ENCODE results near the gene AMDHD2. TPM values are rescaled to one million over a fixed set of nuclear protein-coding genes. Genes with fewer than 3 reads are reported as not detected.

The AMDHD2 gene
- total and polyA plus RNA-seq, 7 donors = 5.4 to 12.6 (median 9.4) TPM

DNA sequence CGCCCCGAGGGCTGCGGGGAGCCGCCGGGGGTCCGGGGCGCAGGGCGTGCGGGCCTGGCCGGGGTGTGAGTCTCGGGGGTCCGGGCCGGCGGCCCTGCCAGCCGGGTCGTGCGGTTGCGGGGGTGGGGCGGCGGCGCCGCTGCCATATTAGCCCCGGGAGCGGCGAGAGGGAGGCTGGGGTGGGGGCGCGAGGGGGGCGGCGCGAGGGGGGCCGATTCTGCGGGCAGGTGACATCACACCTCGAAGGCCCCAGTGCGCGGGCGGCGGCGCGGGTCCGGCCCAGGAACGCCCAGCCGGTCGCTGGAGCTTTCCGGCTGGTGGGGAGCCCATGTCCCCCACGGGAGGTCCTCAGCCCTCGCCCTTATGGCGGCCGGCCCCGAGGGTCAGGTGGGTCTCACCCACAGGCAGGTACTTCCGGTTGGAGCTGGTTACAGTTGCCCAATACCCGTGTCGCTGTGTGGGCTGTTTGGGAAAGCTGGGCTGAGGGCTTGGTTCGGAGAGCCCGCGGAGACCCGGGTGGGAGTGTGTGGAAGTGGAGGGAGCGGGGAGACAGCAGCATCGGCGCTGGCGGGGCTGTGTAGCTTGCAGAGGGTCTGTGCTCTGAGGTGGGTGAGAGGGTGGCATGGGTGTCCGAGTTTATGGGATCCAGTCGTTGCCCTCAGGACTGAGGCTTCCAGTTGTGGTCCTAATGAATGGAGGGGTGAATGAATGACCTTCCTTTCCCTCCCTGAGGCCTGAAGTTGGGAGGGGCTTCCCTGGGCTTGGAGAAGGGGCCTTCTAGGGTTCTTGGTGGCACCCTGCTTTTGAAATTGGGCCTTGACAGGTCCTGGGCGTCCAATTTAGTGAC is 5.6 kb upstream of the AMDHD2 start:
- Histone ChIP-seq H3K9me3 (no peaks in the 10 kb centered on the region), H3K4me1 (peaks cover 46% of the 10 kb centered on the region), H3K27me3 (ENCODE audit: insufficient read depth in 3 of 3, low read length in 2 of 3) (no peaks in the 10 kb centered on the region), H3K36me3 (ENCODE audit: insufficient read depth in 1 of 2, low read depth in 1 of 2) (peaks cover 0 to 7% of the 10 kb centered on the region in 2 donors), H3K27ac (peak overlapping the region; percentile 95), H3K4me3 (peak overlapping the region; percentile 73)
- intact Hi-C loops (cut with DNase I) = no loop called here
- 0 to 1% (median 1%) methylated on average over 29 to 63 of the region's 63 CpGs for WGBS, 3 donors
- TF ChIP-seq, protein P1, sequence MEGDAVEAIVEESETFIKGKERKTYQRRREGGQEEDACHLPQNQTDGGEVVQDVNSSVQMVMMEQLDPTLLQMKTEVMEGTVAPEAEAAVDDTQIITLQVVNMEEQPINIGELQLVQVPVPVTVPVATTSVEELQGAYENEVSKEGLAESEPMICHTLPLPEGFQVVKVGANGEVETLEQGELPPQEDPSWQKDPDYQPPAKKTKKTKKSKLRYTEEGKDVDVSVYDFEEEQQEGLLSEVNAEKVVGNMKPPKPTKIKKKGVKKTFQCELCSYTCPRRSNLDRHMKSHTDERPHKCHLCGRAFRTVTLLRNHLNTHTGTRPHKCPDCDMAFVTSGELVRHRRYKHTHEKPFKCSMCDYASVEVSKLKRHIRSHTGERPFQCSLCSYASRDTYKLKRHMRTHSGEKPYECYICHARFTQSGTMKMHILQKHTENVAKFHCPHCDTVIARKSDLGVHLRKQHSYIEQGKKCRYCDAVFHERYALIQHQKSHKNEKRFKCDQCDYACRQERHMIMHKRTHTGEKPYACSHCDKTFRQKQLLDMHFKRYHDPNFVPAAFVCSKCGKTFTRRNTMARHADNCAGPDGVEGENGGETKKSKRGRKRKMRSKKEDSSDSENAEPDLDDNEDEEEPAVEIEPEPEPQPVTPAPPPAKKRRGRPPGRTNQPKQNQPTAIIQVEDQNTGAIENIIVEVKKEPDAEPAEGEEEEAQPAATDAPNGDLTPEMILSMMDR (IDR thresholded peaks at IDR 0.05) = no peak
- DNase-seq (no peak), ATAC-seq (peak in 2 of 4 donors; percentile 2 to 11)

DNA sequence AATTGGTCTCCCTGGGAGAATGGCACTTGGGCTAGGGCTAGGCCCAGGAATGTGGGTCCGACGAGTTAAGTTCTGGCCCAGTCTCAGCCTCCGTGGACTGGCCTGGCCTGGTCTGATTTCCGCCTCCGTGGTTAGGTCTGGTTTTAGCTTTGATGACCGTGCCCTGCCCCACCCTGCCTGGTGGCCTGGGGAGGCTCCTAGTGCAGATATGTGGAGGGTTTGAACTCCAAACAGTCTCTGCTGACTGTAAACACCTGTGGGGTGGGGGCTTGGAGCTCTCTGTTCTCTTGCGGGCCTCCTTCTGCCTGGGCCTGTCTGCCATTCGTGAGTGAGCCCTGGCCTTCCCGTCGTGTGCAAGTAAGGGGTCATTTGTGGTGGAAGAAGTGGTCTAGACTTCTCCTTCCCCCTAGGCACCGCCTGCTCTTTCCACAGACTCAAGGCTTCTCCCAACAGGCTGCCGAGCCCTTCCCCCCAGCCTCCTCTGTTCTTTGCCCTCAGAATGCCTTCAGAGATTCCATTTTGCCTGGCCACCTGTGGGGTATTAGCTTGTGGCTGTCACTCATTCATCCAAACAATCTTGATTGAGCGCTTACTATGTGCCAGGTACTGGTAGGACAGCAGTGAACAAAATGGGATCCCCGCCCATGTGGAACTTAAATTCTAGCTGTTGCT is 4.9 kb upstream of the AMDHD2 start:
- DNase-seq (peak in 1 of 2 donors; percentile 32), ATAC-seq (peak in 2 of 4 donors; percentile 9 to 21)
- H3K4me1 ChIP-seq = peaks cover 50% of the 10 kb centered on the region
- intact Hi-C loops (cut with DNase I) = no loop called here
- TF ChIP-seq, protein P1 (IDR thresholded peaks at IDR 0.05) = no peak
- H3K27ac ChIP-seq = peak overlapping the region; percentile 95
- peaks cover 0 to 9% of the 10 kb centered on the region in 2 donors for H3K36me3 ChIP-seq (ENCODE audit: insufficient read depth in 1 of 2, low read depth in 1 of 2)
- H3K9me3 ChIP-seq = no peaks in the 10 kb centered on the region
- no peaks in the 10 kb centered on the region for H3K27me3 ChIP-seq (ENCODE audit: insufficient read depth in 3 of 3, low read length in 2 of 3)
- 12 to 24% (median 20%) methylated on average over 14 of the region's 14 CpGs for WGBS, 3 donors
- H3K4me3 ChIP-seq = peak overlapping the region; percentile 73

DNA sequence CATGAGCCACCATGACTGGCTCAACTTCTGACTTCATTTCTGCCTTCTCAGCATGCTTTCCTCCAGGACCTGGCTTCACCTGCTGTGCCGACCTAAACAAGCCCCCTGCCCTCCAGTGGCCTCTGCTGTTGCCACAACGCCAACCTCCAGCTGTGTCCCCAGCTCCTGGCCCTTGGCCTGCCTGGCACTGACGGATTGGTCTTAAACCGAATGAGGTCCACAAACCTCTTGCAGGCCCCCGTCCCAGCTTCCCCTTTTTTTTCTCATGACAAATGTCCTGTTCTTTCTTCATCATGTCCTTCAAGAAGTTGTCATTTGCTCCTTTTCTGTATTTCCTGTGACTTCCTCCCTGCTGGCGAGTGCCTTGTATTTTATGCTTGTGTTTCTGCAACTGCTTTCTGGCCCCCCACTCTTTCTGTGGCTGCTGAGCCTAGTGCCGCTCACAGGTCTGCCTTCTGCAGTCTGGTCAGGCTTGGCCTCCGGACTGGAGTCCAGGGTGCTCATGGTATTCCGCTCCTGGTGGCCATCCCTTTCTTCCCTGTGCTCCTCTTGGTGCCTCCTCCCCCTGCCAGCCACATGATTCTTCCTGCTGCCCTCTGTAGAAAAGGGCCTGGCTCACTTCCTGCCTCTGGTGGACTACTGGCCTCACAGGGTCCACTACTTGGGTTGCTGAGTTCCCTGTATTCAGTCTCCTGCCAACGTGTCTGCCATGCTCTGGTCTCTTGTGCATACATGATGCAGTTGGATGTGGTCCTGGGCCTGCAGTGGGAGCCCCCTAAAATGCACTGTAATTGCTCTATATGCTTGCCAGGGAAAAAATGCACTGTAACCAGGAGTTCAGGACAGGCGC is 3.6 kb upstream of the AMDHD2 start:
- H3K9me3 ChIP-seq = no peaks in the 10 kb centered on the region
- H3K4me3 ChIP-seq = peak overlapping the region; percentile 73
- H3K27me3 ChIP-seq (ENCODE audit: insufficient read depth in 3 of 3, low read length in 2 of 3) = no peaks in the 10 kb centered on the region
- DNase-seq (peak in 1 of 2 donors; percentile 50), ATAC-seq (no peak)
- WGBS, 3 donors = 46 to 52% (median 50%) methylated on average over 11 of the region's 11 CpGs
- TF ChIP-seq, protein P1 (IDR thresholded peaks at IDR 0.05) = no peak
- peak overlapping the region; percentile 95 for H3K27ac ChIP-seq
- H3K4me1 ChIP-seq = peaks cover 59% of the 10 kb centered on the region
- intact Hi-C loops (cut with DNase I) = no loop called here
- peaks cover 0 to 9% of the 10 kb centered on the region in 2 donors for H3K36me3 ChIP-seq (ENCODE audit: insufficient read depth in 1 of 2, low read depth in 1 of 2)

DNA sequence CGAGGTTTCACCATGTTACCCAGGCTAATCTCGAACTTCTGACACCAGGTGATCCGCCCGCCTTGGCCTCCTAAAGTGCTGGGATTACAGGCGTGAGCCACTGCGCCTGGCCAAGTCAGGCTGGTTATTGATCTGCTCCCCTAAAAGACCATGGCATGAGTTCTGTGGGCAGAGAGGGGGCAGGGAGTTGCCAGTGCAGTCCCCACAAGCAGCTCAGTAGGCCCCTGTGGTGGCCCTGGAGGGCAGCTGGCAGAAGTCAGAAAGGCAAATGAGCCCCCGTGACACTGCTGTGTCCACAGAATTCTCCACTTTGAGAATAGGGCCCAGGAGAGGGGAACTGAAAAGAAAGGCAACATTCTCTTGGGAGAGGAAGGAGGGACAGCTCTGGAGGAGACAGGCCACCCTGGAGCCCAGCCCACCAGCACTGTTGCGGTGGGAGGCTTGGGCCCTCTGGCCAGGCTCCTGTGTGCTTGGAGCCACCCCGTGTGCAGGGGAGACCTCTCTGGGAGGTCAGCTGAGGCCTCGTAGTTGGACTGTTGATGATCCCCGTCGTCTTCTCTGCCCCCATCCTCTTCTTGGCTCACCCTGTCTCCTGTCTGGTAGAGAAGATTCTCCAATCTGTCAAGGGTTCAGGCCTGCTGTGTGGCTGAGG is 2.1 kb upstream of the AMDHD2 start:
- Histone ChIP-seq H3K9me3 (no peaks in the 10 kb centered on the region), H3K27ac (peak overlapping the region; percentile 95), H3K4me1 (peaks cover 60% of the 10 kb centered on the region), H3K4me3 (peak overlapping the region; percentile 28), H3K27me3 (ENCODE audit: insufficient read depth in 3 of 3, low read length in 2 of 3) (no peaks in the 10 kb centered on the region), H3K36me3 (ENCODE audit: insufficient read depth in 1 of 2, low read depth in 1 of 2) (peaks cover 0 to 18% of the 10 kb centered on the region in 2 donors)
- intact Hi-C loops (cut with DNase I) = no loop called here
- TF ChIP-seq, protein P1 (IDR thresholded peaks at IDR 0.05) = no peak
- WGBS, 3 donors = 51 to 70% (median 60%) methylated on average over 12 of the region's 12 CpGs
- no peak for DNase-seq
- ATAC-seq = no peak

All from psoas muscle (tissue), 8 donors.